ENCODE measurements around the gene TUBA8.
"Not testable (repeated sequence)": the region's sequence is repeated elsewhere in the genome, so short reads cannot be mapped to it uniquely, and the experiment has no call there.

The TUBA8 gene

DNA sequence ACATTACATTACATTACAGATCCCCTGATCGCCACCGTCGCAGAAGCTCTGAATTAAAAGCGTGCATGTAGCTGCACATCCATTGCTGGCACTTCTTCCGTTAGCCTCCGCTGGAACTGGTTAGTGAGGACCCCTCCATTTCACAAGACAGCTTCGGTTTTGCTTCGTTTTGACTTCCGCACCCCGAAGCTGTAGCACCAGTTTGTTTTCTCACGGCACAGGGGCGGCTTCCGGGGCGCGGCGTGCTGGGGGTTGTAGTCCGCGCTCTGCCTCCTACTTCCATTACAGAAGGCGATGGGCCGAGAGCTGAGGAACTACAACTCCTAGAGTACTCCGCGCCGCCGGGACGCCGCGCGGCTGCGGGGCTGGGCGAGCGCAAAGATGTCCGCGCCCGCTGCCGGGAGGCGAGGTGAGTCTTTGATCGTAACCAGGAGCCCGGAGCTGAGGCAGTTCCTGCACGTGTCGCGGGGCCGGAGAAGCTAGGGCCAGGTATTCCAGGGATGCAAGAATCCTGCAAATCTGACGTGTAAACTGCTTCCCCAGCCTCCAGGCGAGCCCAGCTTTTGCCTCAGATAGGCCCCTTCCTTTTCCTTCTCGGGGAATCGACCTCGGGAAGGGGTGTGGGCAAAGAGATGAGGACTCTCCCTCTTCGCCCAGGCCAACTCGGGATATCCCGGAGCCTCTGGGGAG is 32.8 kb upstream of the TUBA8 start, which contains the start of gene PEX26:
TSS of gene PEX26 (plus strand) at position 352 of the 690 bp plus-strand sequence. CDS start 387 bp downstream, outside the sequence.
- DNase-seq = peak; percentile 80

DNA sequence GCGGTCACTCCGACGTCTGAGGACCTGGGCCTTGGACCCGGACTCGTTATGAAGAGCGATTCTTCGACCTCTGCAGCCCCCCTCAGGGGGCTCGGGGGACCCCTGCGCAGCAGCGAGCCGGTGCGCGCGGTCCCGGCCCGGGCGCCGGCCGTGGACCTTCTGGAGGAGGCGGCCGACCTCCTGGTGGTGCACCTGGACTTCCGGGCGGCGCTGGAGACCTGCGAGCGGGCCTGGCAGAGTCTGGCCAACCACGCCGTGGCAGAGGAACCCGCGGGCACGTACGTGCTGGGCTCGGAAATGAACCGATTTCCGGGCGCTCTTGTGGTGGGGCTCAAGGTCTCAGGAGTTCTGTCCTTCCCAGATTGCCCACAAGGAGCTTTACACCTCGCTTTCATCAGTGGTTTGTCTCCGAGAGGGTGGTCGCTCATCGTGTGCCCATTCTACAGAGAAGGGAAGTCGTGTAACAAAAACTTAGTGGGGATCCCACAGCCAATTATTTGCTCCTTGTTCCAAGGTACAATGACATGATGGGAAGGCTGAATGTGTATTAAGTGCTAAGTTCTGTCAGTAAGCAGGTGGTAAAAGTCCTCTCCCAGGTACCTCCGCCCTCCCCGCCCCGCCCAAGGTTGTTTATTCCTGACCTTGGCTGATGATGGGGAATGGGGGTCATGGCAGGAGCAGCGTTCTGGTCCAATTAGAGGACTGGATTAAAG is 32.1 kb upstream of the TUBA8 start:
- DNase-seq = no peak

DNA sequence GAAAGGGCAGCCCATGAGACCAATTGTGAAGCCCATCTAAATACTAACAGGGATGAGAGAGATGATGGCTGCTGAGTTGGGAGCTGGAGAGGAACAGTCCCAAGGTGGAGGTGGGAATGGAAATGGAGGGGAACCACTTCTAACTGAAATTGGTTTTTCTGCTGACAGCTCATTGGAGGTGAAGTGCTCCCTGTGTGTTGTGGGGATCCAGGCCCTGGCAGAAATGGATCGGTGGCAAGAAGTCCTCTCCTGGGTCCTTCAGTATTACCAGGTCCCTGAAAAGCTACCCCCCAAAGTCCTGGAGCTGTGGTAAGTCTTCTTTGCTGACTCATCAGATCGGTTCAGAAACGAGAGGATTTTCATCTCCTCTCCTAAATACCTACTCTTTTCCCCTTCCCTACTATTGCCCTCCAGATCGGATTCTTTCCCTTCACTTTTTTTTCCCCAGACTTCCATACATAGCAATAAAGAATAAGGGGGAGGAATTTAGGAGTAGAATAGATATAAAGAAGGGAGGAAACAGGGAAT is 30.8 kb upstream of the TUBA8 start:
- no peak for DNase-seq

DNA sequence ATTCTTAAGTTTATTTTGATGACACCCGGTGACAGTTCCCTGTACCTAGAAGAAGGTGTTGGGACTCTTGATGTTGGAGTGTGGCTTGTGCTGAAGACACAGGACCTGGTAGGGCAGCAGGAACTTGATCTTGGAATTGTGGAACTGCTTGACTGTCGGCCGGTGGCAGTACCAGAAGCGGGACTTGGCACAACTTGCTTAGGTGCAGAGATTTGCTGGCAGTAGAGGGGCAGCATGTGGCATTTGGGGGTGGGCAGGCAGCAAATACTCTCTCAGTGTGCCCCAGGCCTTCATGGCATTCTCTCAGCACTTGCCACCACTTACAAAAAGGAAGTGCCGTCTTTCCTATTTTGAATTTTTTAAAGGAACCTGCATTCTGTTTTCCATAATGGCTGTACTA is 29.2 kb upstream of the TUBA8 start:
- DNase-seq = no peak

GRCh38 chr22:18082467-18082866 is 28.1 kb upstream of the TUBA8 start:
- DNase-seq = no peak

DNA sequence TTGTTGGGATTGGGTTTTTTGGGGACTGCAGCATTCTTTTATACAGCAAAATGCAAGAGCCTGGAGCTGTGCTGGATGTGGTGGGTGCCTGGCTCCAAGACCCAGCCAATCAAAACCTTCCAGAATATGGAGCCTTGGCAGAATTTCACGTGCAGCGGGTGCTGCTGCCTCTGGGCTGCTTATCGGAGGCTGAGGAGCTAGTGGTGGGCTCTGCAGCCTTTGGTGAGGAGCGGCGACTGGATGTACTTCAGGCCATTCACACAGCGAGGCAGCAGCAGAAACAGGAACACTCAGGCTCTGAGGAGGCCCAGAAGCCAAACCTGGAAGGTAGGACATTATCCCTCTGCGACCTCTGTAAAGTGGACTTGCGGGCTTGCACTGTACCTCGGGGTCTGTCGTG is 27.2 kb upstream of the TUBA8 start:
- no peak for DNase-seq

GRCh38 chr22:18085188-18085587 is 25.4 kb upstream of the TUBA8 start:
- no peak for DNase-seq

GRCh38 chr22:18087350-18087855 is 23.2 kb upstream of the TUBA8 start:
- no peak for DNase-seq

GRCh38 chr22:18088825-18089568 is 21.6 kb upstream of the TUBA8 start:
- DNase-seq = no peak

- no peak for DNase-seq
Observed at GRCh38 chr22:18090286-18090685, 20.3 kb upstream of the TUBA8 start.

DNA sequence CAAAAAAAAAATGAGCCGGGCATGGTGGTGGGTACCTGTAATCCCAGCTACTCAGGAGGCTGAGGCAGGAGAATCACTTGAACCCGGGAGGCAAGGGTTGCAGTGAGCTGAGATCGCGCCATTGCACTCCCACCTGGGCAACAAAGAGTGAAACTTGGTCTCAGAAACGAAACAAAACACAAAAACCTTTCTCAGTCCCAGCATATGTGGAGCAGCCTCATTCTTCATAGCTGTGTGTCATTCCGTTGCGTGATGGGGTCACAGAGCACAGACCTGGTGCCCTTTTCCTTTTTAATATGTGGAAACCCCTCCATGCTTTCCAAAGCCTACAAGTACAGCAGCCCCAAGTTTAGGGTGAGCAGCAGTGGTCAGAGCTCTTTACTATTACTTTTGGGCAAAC is 19.1 kb upstream of the TUBA8 start:
- no peak for DNase-seq

DNA sequence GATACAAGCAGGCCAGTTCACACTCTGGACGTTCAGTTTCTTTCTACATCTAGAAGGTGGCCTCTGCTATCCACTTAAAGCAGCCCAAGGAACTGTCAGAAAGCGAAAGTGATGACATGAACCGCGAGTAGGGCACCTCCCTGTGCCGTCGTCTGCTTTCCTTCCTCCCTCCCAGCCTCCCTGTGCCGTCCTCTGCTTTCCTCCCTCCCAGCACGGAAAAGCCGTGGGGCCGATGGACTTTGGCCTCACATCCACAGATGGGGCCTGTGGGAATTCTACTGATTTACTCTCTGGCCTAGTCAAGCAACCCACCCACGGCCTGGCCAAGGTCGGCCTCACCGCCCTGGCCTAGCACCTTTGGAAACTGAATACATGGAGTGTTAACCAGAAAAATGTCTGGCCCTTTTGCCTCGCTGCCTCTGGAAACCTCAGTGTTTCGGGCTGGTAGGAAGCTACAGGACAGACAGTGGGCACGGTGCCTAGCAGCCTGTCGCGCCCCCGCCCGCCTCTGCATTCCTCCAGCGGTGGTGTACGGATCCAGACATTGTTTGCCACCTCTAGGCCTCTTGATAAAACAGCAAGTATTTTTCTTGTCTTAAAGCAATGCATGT is 18.6 kb upstream of the TUBA8 start:
- DNase-seq = peak; percentile 30

DNA sequence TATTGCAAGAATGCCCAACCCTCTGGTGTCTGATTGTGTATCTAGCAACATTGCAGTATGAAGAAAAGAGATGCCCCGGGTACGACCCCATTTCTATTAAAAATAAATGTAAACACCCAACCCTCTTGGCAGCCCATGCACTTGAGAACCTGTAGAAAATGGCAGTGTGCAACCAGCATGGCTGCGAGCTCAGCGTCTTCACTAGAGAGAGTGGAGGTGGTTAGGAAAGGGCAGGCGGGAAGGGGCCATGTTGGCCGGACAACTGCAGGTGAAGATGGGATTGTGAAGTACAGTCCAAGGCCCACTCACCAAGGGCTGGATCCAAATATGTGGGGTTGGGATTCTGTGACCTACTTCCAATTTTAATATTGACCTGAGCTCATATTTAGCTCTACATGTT is 16.9 kb upstream of the TUBA8 start:
- DNase-seq = no peak

GRCh38 chr22:18095101-18095805 is 15.4 kb upstream of the TUBA8 start:
- DNase-seq = no peak

- DNase-seq = no peak
Observed at GRCh38 chr22:18096823-18097222, 13.8 kb upstream of the TUBA8 start.

DNA sequence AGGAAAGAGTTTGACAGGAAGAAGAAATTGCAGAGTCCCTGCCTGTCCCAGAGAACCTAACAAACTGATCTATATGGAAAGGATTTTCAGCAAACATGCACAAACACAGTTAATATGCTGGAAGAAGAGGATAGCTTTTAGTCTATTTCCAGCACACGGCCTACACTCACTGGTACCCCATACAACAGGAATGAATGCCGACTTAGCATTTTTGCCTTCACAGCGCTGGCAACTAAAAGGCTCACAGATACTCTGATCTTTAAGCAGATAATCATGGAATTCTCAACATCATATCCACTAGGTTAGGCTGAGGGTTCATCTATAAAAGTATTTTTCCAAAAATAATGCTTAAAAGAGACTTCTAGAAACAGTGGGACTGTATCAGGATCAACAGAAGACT is 9.8 kb upstream of the TUBA8 start:
- DNase-seq = no peak

GRCh38 chr22:18101536-18101935 is 9.1 kb upstream of the TUBA8 start:
- no peak for DNase-seq

- DNase-seq = no peak
Observed at GRCh38 chr22:18103527-18104269, 6.9 kb upstream of the TUBA8 start.

GRCh38 chr22:18104566-18104965 is 6.0 kb upstream of the TUBA8 start:
- DNase-seq = no peak

DNA sequence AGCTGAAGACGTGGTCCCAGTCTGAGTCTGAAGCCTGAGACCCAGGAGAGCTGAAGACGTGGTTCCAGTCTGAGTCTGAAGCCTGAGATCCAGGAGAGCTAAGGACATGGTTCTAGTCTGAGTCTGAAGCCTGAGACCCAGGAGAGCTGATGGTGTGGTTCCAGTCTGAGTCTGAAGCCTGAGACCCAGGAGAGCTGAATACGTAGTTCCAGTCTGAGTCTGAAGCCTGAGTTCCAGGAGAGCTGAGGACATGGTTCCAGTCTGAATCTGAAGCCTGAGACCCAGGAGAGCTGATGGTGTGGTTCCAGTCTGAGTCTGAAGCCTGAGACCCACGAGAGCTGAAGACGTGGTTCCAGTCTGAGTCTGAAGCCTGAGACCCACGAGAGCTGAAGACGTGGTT is 4.6 kb upstream of the TUBA8 start:
- DNase-seq = not testable (repeated sequence)

- DNase-seq = not testable (repeated sequence)
Observed at GRCh38 chr22:18106550-18107341, 3.9 kb upstream of the TUBA8 start.
